ENCODE data around the gene CXXC5. TPM values are rescaled to one million over a fixed set of nuclear protein-coding genes. Genes with fewer than 3 reads are reported as not detected.

The CXXC5 gene
- total and polyA plus RNA-seq, 9 of the 15 experiments (the other 6 are each of a cell fraction or from before 2014, with no cell fraction given) = 1.9 to 123 (median 45.8) TPM

GRCh38 chr5:139710319-139711066 is 62.3 kb downstream of the CXXC5 start (continued):
- peak; percentile 98 for TF ChIP-seq MGA (IDR thresholded peaks at IDR 0.05)
- TF ChIP-seq ETV6 (IDR thresholded peaks at IDR 0.05; ENCODE audit: borderline replicate concordance in 1 of 2, low read depth in 2 of 2, low read length in 1 of 2) = no peak
- peak; percentile 60; the same call in 1 of the 2 replicates for TF ChIP-seq ETV6 (CRISPR knock-in tag; IDR thresholded peaks at IDR 0.05; ENCODE audit: borderline replicate concordance)
- peak; percentile 65 for TF ChIP-seq HMGN3 (IDR thresholded peaks at IDR 0.05; ENCODE audit: borderline replicate concordance, extremely low read depth, insufficient read length, low read depth, low read length)
- TF ChIP-seq ZFP91 (CRISPR knock-in tag; IDR thresholded peaks at IDR 0.05) = 0 out of 2 replicates have a peak, but pooled peaks have one; percentile 10
- no peak; the same call in 1 of the 2 replicates for TF ChIP-seq ZC3H4 (CRISPR knock-in tag; IDR thresholded peaks at IDR 0.05; ENCODE audit: borderline replicate concordance)
- peak; percentile 79 for TF ChIP-seq TFAP4 (CRISPR knock-in tag; IDR thresholded peaks at IDR 0.05; ENCODE audit: borderline replicate concordance)
- no peak for TF ChIP-seq ZNF347 (CRISPR knock-in tag; IDR thresholded peaks at IDR 0.05; ENCODE audit: low read depth)
- TF ChIP-seq ARID1B (IDR thresholded peaks at IDR 0.05) = no peak
- no peak for TF ChIP-seq RFX7 (CRISPR knock-in tag; IDR thresholded peaks at IDR 0.05)
- no peak for TF ChIP-seq NCOA4 (IDR thresholded peaks at IDR 0.05; ENCODE audit: partially characterized antibody)
- no peak for TF ChIP-seq YBX1 (IDR thresholded peaks at IDR 0.05)
- peak; percentile 46; the same call in 1 of the 2 replicates for TF ChIP-seq PHF8 (IDR thresholded peaks at IDR 0.05; ENCODE audit: borderline replicate concordance, low read length)

Measured in K562 (cell line).